HK-2 (cell line): Measurements from ENCODE around the gene FAM3B.

Experiments used
- DNase-seq: peaks from one replicate; pipeline ENCODE4 v3.0.0-alpha.2; 2018; ENCODE audit not compliant: unreplicated experiment

FAM3B gene

GRCh38 chr21:41369105-41369919 is 52.7 kb downstream of the FAM3B start:
- DNase-seq = no peak

GRCh38 chr21:41369920-41370839 is 53.6 kb downstream of the FAM3B start:
- no peak for DNase-seq

GRCh38 chr21:41370840-41371684 is 54.5 kb downstream of the FAM3B start:
- no peak for DNase-seq

- DNase-seq = no peak
These were observed 55.1 kb downstream of the FAM3B start for GRCh38 chr21:41371685-41372030.

GRCh38 chr21:41373253-41373652 is 56.7 kb downstream of the FAM3B start:
- DNase-seq = no peak

- no peak for DNase-seq
These were observed 57.2 kb downstream of the FAM3B start for GRCh38 chr21:41373763-41374162.

GRCh38 chr21:41374177-41374712 is 57.6 kb downstream of the FAM3B start:
- DNase-seq = no peak

- no peak for DNase-seq
These were observed 58.4 kb downstream of the FAM3B start for GRCh38 chr21:41374867-41375533.

GRCh38 chr21:41375875-41376274 is 59.3 kb downstream of the FAM3B start:
- DNase-seq = no peak

- DNase-seq = no peak
These were observed 61.1 kb downstream of the FAM3B start for GRCh38 chr21:41377715-41378114.

- DNase-seq = no peak
These were observed 62.2 kb downstream of the FAM3B start for GRCh38 chr21:41378849-41379248.

- DNase-seq = no peak
These were observed 63.3 kb downstream of the FAM3B start for GRCh38 chr21:41379901-41380300.

- no peak for DNase-seq
These were observed 65.1 kb downstream of the FAM3B start for GRCh38 chr21:41381731-41382130.

- no peak for DNase-seq
These were observed 70.6 kb downstream of the FAM3B start for GRCh38 chr21:41387042-41387819.

- no peak for DNase-seq
These were observed 71.2 kb downstream of the FAM3B start for GRCh38 chr21:41387824-41388223.

GRCh38 chr21:41388259-41388658 is 71.7 kb downstream of the FAM3B start:
- no peak for DNase-seq

- DNase-seq = no peak
These were observed 73.5 kb downstream of the FAM3B start for GRCh38 chr21:41390043-41390639.

GRCh38 chr21:41393876-41394465 is 77.4 kb downstream of the FAM3B start:
- no peak for DNase-seq

- no peak for DNase-seq
These were observed 80.0 kb downstream of the FAM3B start for GRCh38 chr21:41396558-41397075.
